GM21528 (cell line): ENCODE data around the gene IGHMBP2.
A peak's percentile ranks its signal among the peaks of the same experiment; 100 is the strongest.
"Not testable (repeated sequence)": the region's sequence is repeated elsewhere in the genome, so short reads cannot be mapped to it uniquely, and the experiment has no call there.

Source experiments
- ATAC-seq: cut with Tn5 transposase; IDR thresholded peaks from one replicate; pipeline ENCODE4 v1.9.1; 2021; ENCODE audit warnings: mild to moderate bottlenecking, moderate library complexity; ENCODE audit not compliant: unreplicated experiment, low FRiP score

Gene IGHMBP2

GRCh38 chr11:68903288-68904247 lies at the start of gene IGHMBP2, which contains the start of gene MRPL21:
TSS of gene IGHMBP2 (plus strand) at chr11:68903891. CDS start at chr11:68903953, 62 bp downstream.
TSS of gene MRPL21 (minus strand) at chr11:68903832. CDS start at chr11:68903810, 22 bp downstream.
- peak; percentile 83 for ATAC-seq

- no peak for ATAC-seq
These were observed 49.3 kb upstream of the IGHMBP2 start for GRCh38 chr11:68854273-68854958.

- ATAC-seq, result no peak
These were observed 48.3 kb upstream of the IGHMBP2 start for GRCh38 chr11:68855205-68855981.

- not testable (repeated sequence) for ATAC-seq
These were observed 47.2 kb upstream of the IGHMBP2 start for GRCh38 chr11:68856425-68857030.

- ATAC-seq, result no peak
These were observed 46.6 kb upstream of the IGHMBP2 start for GRCh38 chr11:68857037-68857586.

GRCh38 chr11:68859123-68859522 lies 44.6 kb upstream of the IGHMBP2 start:
- ATAC-seq, result no peak

- no peak for ATAC-seq
These were observed 41.3 kb upstream of the IGHMBP2 start for GRCh38 chr11:68862421-68862820.

- no peak for ATAC-seq
These were observed 40.0 kb upstream of the IGHMBP2 start for GRCh38 chr11:68863553-68864265.

- ATAC-seq, result no peak
These were observed 38.5 kb upstream of the IGHMBP2 start for GRCh38 chr11:68865241-68865640.

- ATAC-seq, result no peak
These were observed 36.6 kb upstream of the IGHMBP2 start for GRCh38 chr11:68867066-68867465.

GRCh38 chr11:68868221-68868835 lies 35.4 kb upstream of the IGHMBP2 start:
- no peak for ATAC-seq

- ATAC-seq, result no peak
These were observed 33.2 kb upstream of the IGHMBP2 start for GRCh38 chr11:68870470-68870869.

GRCh38 chr11:68872216-68873003 lies 31.3 kb upstream of the IGHMBP2 start:
- ATAC-seq, result no peak

- no peak for ATAC-seq
These were observed 25.7 kb upstream of the IGHMBP2 start for GRCh38 chr11:68878022-68878421.

- no peak for ATAC-seq
These were observed 22.8 kb upstream of the IGHMBP2 start for GRCh38 chr11:68880851-68881250.

GRCh38 chr11:68881320-68881719 lies 22.4 kb upstream of the IGHMBP2 start:
- ATAC-seq, result no peak

GRCh38 chr11:68882391-68882790 lies 21.3 kb upstream of the IGHMBP2 start:
- no peak for ATAC-seq

- ATAC-seq, result not testable (repeated sequence)
These were observed 18.9 kb upstream of the IGHMBP2 start for GRCh38 chr11:68884827-68885226.
